Measurements from ENCODE around the gene CDH23.
A peak's percentile ranks its signal among the peaks of the same experiment; 100 is the strongest.

CDH23 gene

DNA sequence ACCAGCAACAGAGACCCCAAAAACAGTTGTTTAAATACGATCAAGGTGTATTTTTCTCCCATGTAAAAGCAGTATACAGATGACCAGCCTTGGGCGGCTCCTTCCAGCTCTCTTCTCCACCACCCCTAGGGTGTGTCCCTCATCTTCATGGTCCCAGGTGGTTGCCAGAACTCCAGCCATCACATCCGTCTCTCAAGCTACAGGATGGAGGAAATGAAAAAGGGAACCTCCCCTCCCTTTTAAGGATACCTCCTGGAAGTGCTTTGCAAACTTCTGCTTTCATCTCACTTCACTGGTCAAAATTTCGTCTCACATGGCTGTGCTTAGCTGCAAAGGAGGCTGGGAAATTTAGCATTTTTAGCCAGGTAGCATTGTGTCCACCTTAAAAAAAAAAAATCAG, 263.6 kb downstream of the CDH23 start:
- Mint-ChIP-seq H3K27me3 (ENCODE audit: low read depth, poor library complexity) (peaks cover 43% of the 10 kb centered on the region), H3K36me3 (ENCODE audit: low read depth) (no peaks in the 10 kb centered on the region), H3K4me1 (peaks cover 62% of the 10 kb centered on the region), H3K9me3 (no peaks in the 10 kb centered on the region), H3K4me3 (no peak overlapping the region), H3K27ac (no peak overlapping the region)
- no peak for DNase-seq
- TF ChIP-seq, protein P1, sequence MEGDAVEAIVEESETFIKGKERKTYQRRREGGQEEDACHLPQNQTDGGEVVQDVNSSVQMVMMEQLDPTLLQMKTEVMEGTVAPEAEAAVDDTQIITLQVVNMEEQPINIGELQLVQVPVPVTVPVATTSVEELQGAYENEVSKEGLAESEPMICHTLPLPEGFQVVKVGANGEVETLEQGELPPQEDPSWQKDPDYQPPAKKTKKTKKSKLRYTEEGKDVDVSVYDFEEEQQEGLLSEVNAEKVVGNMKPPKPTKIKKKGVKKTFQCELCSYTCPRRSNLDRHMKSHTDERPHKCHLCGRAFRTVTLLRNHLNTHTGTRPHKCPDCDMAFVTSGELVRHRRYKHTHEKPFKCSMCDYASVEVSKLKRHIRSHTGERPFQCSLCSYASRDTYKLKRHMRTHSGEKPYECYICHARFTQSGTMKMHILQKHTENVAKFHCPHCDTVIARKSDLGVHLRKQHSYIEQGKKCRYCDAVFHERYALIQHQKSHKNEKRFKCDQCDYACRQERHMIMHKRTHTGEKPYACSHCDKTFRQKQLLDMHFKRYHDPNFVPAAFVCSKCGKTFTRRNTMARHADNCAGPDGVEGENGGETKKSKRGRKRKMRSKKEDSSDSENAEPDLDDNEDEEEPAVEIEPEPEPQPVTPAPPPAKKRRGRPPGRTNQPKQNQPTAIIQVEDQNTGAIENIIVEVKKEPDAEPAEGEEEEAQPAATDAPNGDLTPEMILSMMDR (IDR thresholded peaks at IDR 0.05) = no peak

DNA sequence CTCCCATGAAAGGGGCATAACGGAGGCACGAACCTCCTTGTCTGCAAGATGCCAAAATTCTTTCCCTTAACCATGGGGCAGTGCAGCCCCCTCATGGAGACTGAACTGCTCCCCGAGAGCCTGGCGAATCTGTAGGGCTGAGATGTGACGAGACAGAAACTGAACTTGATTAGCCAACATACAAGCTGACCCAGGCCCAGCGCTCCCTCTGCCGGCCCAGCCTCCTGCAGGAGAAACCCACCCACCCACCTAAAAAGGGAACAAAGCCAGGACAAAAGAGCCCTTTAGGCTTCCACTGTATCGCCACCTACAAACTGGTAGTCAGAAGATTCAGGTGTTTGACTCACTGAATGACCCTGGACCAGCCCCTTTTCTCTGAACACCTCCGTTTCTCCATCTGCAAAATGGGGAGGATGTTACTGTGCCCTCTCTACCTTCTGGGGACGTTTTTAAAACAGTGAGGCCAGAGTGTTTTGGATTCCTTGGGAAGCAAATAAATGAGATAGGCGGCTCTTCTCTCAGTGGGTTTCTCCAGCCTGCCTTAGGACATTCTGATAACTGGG, 264.4 kb downstream of the CDH23 start:
- no peaks in the 10 kb centered on the region for H3K36me3 Mint-ChIP-seq (ENCODE audit: low read depth)
- TF ChIP-seq, protein P1 (IDR thresholded peaks at IDR 0.05) = no peak
- DNase-seq = no peak
- H3K4me1 Mint-ChIP-seq = peaks cover 68% of the 10 kb centered on the region
- peaks cover 40% of the 10 kb centered on the region for H3K27me3 Mint-ChIP-seq (ENCODE audit: low read depth, poor library complexity)
- H3K4me3 Mint-ChIP-seq = no peak overlapping the region
- H3K9me3 Mint-ChIP-seq = no peaks in the 10 kb centered on the region
- H3K27ac Mint-ChIP-seq = no peak overlapping the region

GRCh38 chr10:71661779-71662336, 265.1 kb downstream of the CDH23 start:
- TF ChIP-seq, protein P1 (IDR thresholded peaks at IDR 0.05) = no peak
- Mint-ChIP-seq H3K36me3 (ENCODE audit: low read depth) (no peaks in the 10 kb centered on the region), H3K27ac (no peak overlapping the region), H3K4me3 (no peak overlapping the region), H3K27me3 (ENCODE audit: low read depth, poor library complexity) (peaks cover 35% of the 10 kb centered on the region), H3K4me1 (peaks cover 75% of the 10 kb centered on the region), H3K9me3 (no peaks in the 10 kb centered on the region)
- DNase-seq = no peak

GRCh38 chr10:71663311-71663710, 266.6 kb downstream of the CDH23 start:
- Mint-ChIP-seq H3K27ac (peak overlapping the region; percentile 77), H3K9me3 (no peaks in the 10 kb centered on the region), H3K4me3 (no peak overlapping the region), H3K4me1 (peaks cover 74% of the 10 kb centered on the region), H3K36me3 (ENCODE audit: low read depth) (no peaks in the 10 kb centered on the region), H3K27me3 (ENCODE audit: low read depth, poor library complexity) (peaks cover 33% of the 10 kb centered on the region)
- DNase-seq = no peak
- TF ChIP-seq, protein P1 (IDR thresholded peaks at IDR 0.05) = no peak

GRCh38 chr10:71664585-71664984, 267.9 kb downstream of the CDH23 start:
- DNase-seq = no peak
- TF ChIP-seq, protein P1 (IDR thresholded peaks at IDR 0.05) = no peak
- H3K27me3 Mint-ChIP-seq (ENCODE audit: low read depth, poor library complexity) = peaks cover 38% of the 10 kb centered on the region
- H3K4me1 Mint-ChIP-seq = peaks cover 73% of the 10 kb centered on the region
- H3K4me3 Mint-ChIP-seq = no peak overlapping the region
- H3K9me3 Mint-ChIP-seq = no peaks in the 10 kb centered on the region
- H3K27ac Mint-ChIP-seq = no peak overlapping the region
- H3K36me3 Mint-ChIP-seq (ENCODE audit: low read depth) = no peaks in the 10 kb centered on the region

DNA sequence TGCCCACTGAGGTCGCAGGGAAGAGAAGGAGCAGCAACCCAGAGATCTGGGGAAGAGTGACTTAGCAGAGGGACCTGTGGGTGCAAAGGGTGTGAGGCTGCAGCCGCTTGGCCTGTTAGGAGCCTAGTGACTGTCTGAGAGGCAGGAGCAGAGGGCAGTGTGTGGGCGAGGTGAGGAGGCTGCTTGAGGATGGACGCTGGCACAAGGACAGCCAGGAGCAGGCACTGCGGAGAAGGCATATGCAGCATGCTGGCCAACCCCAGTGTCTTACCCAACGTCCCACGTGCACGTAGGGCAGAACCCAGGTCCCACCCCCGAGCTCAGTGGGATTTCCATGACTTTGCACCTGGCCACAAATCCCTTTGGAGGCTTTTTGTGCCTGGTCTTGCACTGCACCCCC, 268.7 kb downstream of the CDH23 start:
- Mint-ChIP-seq H3K27me3 (ENCODE audit: low read depth, poor library complexity) (peaks cover 35% of the 10 kb centered on the region), H3K36me3 (ENCODE audit: low read depth) (no peaks in the 10 kb centered on the region), H3K9me3 (no peaks in the 10 kb centered on the region), H3K27ac (no peak overlapping the region), H3K4me3 (no peak overlapping the region), H3K4me1 (peaks cover 75% of the 10 kb centered on the region)
- no peak for DNase-seq
- TF ChIP-seq, protein P1 (IDR thresholded peaks at IDR 0.05) = no peak
